ENCODE results near the gene NEDD1. TPM values are rescaled to one million over a fixed set of nuclear protein-coding genes. Genes with fewer than 3 reads are reported as not detected.

The NEDD1 gene
- total RNA-seq, 1 donor from 2014 or later = 11.5 TPM

GRCh38 chr12:96892104-96892503 is 15.0 kb upstream of the NEDD1 start:
- no peak for DNase-seq (ENCODE audit: low spot score)
- intact Hi-C loops (cut with DNase I) = no loop called here

- intact Hi-C loops (cut with DNase I) = no loop called here
- DNase-seq (ENCODE audit: low spot score) = no peak
These were observed 9.6 kb upstream of the NEDD1 start for GRCh38 chr12:96897421-96897820.

DNA sequence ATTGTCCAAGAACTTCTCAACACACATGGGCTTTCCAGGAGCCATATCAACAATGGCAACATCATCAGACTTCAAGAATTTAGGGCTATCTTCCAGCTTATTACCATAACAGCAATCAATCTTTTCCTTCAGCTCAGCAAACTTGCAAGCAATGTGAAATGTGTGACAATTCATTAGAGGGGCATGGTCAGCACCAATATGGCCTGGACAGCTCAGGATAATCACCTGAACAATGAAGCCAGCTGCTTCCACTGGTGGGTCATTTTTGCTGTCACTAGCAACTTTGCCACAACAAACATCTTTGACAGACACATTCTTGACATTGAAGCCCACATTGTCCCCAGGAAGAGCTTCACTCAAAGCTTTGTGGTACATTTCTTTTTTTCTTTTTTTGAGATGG is 5.9 kb upstream of the NEDD1 start:
- DNase-seq (ENCODE audit: low spot score) = no peak
- intact Hi-C loops (cut with DNase I) = no loop called here

GRCh38 chr12:96902076-96902475 is 5.0 kb upstream of the NEDD1 start:
- intact Hi-C loops (cut with DNase I) = no loop called here
- no peak for DNase-seq (ENCODE audit: low spot score)

GRCh38 chr12:96906498-96906848 is 584 bp upstream of the NEDD1 start:
- no peak for DNase-seq (ENCODE audit: low spot score)
- intact Hi-C loops (cut with DNase I) = no loop called here

DNA sequence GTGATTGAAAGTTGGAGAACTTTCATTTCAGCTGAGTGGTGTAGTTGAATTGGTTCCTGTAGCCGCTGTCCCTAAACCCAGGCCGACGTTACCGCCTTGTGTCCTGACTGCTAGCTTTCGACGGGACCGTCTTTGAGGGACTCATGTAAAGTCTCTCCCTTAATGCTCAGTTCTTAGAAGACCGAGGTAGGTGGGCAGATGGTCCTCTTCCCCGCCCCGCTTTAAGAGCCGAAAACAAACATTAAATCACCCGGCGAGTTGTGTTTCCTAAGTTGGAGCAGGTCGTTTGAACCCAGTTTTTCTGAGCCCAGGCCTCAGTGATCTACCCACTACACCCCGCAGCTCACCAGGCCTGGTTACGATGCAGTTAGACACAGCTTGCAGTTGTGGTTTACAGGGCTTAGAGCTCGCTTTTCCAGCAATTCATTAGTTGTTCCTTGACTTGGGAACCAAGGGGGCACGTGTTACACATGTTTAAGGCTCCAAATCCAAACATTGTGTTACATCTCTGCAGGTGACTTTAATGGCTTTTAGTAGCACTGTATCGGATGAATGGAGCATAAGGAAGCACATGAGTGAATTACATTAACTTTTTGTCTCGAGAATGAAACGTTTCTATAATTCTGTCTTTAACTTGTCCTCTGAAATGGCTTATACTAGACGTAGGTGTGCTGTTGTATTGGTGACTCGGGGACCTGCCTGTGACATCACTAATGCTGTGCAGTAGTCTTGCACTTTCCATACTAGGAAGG is 790 bp downstream of the NEDD1 start:
- no peak for DNase-seq (ENCODE audit: low spot score)
- intact Hi-C loops (cut with DNase I) = no loop called here

- DNase-seq (ENCODE audit: low spot score) = no peak
- intact Hi-C loops (cut with DNase I) = no loop called here
These were observed 1.3 kb downstream of the NEDD1 start for GRCh38 chr12:96908423-96908675.

DNA sequence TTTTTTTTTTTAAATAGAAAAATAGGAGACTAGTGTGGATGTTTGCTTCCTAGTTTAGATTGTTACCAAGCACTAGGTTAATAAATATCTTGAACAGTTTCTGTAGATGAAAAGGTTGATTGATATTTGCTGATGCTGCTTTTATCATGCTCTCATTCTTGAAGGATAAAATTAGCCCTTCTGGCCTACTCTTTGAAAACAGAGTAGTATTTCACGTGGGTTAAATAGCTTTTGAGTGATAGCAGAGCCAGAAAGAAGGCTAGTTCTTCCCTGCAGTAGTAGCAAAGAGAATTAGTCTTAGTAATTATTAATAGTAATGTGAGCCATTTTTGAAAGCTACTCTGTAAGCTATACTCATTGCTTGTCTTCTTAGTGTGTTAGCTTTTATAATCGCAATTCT is 5.2 kb downstream of the NEDD1 start:
- intact Hi-C loops (cut with DNase I) = no loop called here
- no peak for DNase-seq (ENCODE audit: low spot score)

GRCh38 chr12:96912943-96913342 is 5.9 kb downstream of the NEDD1 start:
- no peak for DNase-seq (ENCODE audit: low spot score)
- intact Hi-C loops (cut with DNase I) = no loop called here

- intact Hi-C loops (cut with DNase I) = no loop called here
- DNase-seq (ENCODE audit: low spot score) = no peak
These were observed 12.6 kb downstream of the NEDD1 start for GRCh38 chr12:96919510-96920210.

- DNase-seq (ENCODE audit: low spot score) = no peak
- intact Hi-C loops (cut with DNase I) = no loop called here
These were observed 41.7 kb downstream of the NEDD1 start for GRCh38 chr12:96948782-96949181.

DNA sequence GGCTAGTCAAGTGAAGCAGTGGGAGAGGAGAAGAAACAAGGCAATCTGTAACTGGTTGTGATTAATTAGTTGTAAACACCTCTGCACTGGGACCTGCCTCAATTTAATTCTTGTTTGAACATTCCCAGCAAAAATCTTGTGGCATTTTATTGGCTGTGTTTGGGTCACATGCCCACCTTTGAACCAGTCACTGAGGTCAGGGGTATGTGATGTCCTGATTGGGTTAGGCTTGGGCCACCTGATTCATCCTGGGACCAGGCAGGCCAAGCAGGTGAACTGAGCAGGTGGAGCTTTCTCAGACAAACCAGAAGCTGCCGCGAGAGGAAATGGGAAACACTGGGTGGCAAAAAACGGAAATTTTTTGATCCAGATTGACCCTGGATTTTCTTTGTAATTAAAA is 72.5 kb downstream of the NEDD1 start:
- no peak for DNase-seq (ENCODE audit: low spot score)
- intact Hi-C loops (cut with DNase I) = no loop called here

DNA sequence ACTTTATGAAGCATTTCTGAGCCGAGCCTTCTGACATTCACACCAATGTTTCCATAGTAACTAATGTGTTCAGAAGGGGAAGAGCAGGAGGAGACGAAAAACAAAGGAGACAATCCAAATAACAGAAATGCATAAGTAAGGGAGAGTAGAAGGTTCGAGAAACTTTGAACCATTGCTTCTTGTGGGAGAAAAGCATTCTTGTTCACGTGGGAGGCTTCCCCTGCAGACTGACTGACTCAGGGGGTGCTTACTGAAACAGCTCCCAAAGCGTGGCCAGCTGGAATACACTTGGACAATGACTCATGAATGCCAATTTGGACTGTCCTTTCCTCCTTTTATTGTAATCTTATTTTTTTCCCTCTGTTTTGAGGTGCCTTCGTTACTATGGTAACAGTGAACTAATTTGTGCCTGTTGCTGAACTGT is 73.9 kb downstream of the NEDD1 start:
- DNase-seq (ENCODE audit: low spot score) = no peak
- intact Hi-C loops (cut with DNase I) = no loop called here

GRCh38 chr12:96981911-96982310 is 74.9 kb downstream of the NEDD1 start:
- DNase-seq (ENCODE audit: low spot score) = no peak
- intact Hi-C loops (cut with DNase I) = no loop called here

GRCh38 chr12:96982671-96983070 is 75.6 kb downstream of the NEDD1 start:
- DNase-seq (ENCODE audit: low spot score) = no peak
- intact Hi-C loops (cut with DNase I) = no loop called here

GRCh38 chr12:96985515-96986362 is 78.7 kb downstream of the NEDD1 start:
- intact Hi-C loops (cut with DNase I) = loop anchor here (5.0 kb wide), 1 partner anchor 408 kb away; no protein-coding TSS in a partner anchor
- no peak for DNase-seq (ENCODE audit: low spot score)

- intact Hi-C loops (cut with DNase I) = loop anchor here (5.0 kb wide), 1 partner anchor 410 kb away; no protein-coding TSS in a partner anchor
- no peak for DNase-seq (ENCODE audit: low spot score)
These were observed 79.9 kb downstream of the NEDD1 start for GRCh38 chr12:96986883-96987523.

GRCh38 chr12:96988919-96989318 is 81.9 kb downstream of the NEDD1 start:
- intact Hi-C loops (cut with DNase I) = loop anchor here (5.0 kb wide), 1 partner anchor 412 kb away; no protein-coding TSS in a partner anchor
- DNase-seq (ENCODE audit: low spot score) = no peak

GRCh38 chr12:96989916-96990315 is 82.9 kb downstream of the NEDD1 start:
- intact Hi-C loops (cut with DNase I) = loop anchor here (5.0 to 10.0 kb wide), 2 partner anchors 315 to 413 kb away; no protein-coding TSS in a partner anchor
- DNase-seq (ENCODE audit: low spot score) = no peak

GRCh38 chr12:96994900-96995299 is 87.8 kb downstream of the NEDD1 start:
- intact Hi-C loops (cut with DNase I) = loop anchor here (10.0 kb wide), 1 partner anchor 310 kb away; no protein-coding TSS in a partner anchor
- DNase-seq (ENCODE audit: low spot score) = no peak
